DND-41 (cell line): Measurements from ENCODE around the gene CLASP1.

Source experiments
- ATAC-seq: fragments of 200-7000 bp; cut with Tn5 transposase; 3 replicates; pipeline ENCODE4 v1.9.1; 2021; ENCODE audit warnings: low read depth; ENCODE audit not compliant: insufficient read depth
- DNase-seq: peaks from one replicate; pipeline ENCODE4 v3.0.0-alpha.2; 2020
- H2AFZ ChIP-seq: 2 replicates; pipeline ENCODE4 v1.6.0; 2012; ENCODE audit warnings: low read depth, low read length
- H3K27ac ChIP-seq: 2 replicates; pipeline ENCODE4 v1.5.1; 2012; ENCODE audit warnings: low read length, inconsistent platforms
- H3K27me3 ChIP-seq: fragments of 200-600 bp; sonication (generic); 2 replicates; pipeline ENCODE4 v1.6.0; 2012; ENCODE audit warnings: low read length, mild to moderate bottlenecking, inconsistent platforms; ENCODE audit not compliant: insufficient read depth, poor library complexity
- H3K36me3 ChIP-seq: 2 replicates; pipeline ENCODE4 v1.5.1; 2012; ENCODE audit warnings: low read length, inconsistent platforms; ENCODE audit not compliant: insufficient read depth
- H3K4me1 ChIP-seq: 2 replicates; pipeline ENCODE4 v1.5.1; 2012; ENCODE audit warnings: mild to moderate bottlenecking, low read length; ENCODE audit not compliant: insufficient read depth
- H3K4me2 ChIP-seq: 2 replicates; pipeline ENCODE4 v1.6.0; 2012; ENCODE audit warnings: mild to moderate bottlenecking, moderate library complexity, low read length, inconsistent platforms; ENCODE audit not compliant: insufficient read depth
- H3K4me3 ChIP-seq, 2 experiments: fragments of 200-600 bp in 1 of 2; shearing (Covaris generic) in 1 of 2; 2 replicates each; pipeline ENCODE4 v1.5.1; 2012 to 2016; ENCODE audit warnings: inconsistent platforms in 2 of 2, low read length in 2 of 2, mild to moderate bottlenecking in 2 of 2, low read depth in 1 of 2, moderate library complexity in 1 of 2
- H3K79me2 ChIP-seq: 2 replicates; pipeline ENCODE4 v1.6.0; 2012; ENCODE audit warnings: low read length, inconsistent platforms; ENCODE audit not compliant: insufficient read depth
- H3K9ac ChIP-seq: 2 replicates; pipeline ENCODE4 v1.6.0; 2012; ENCODE audit warnings: low read depth, mild to moderate bottlenecking, inconsistent platforms, low read length, moderate library complexity
- H3K9me3 ChIP-seq: 2 replicates; pipeline ENCODE4 v1.5.1; 2012; ENCODE audit warnings: low read length, moderate library complexity, mild to moderate bottlenecking, inconsistent platforms; ENCODE audit not compliant: insufficient read depth, severe bottlenecking
- H4K20me1 ChIP-seq: 2 replicates; pipeline ENCODE4 v1.6.0; 2012; ENCODE audit warnings: low read length; ENCODE audit not compliant: insufficient read depth
- CTCF ChIP-seq: IDR thresholded peaks from 2 replicates; pipeline ENCODE4 v1.5.1; 2012; ENCODE audit warnings: borderline replicate concordance, low read length, moderate library complexity, mild to moderate bottlenecking; ENCODE audit not compliant: poor library complexity, severe bottlenecking; ENCODE audit errors: extremely low read depth
- EZH2 ChIP-seq: IDR thresholded peaks from 3 replicates; pipeline ENCODE4 v1.6.1; 2012; ENCODE audit warnings: borderline replicate concordance, low read depth, mild to moderate bottlenecking, moderate library complexity, low read length, inconsistent platforms; ENCODE audit not compliant: severe bottlenecking

The CLASP1 gene

DNA sequence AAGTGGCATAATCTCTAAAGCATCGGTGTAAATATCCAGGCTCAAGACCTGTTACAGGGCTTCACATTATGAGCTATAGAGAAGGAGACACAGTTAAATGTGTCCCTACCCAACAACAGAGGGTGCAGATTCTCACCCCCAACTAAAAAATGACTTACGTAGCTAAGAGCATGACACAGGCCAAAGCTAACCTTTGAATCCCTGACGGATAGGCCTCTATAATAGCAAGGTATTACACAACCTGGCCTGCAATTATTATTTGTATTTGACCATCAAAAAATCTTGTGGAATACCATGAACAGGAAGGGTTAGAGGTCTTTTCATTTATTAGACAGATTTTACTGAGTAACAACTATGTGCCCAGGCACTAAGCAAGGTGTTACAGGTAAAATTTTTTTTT lies 73.5 kb downstream of the CLASP1 start:
- TF ChIP-seq EZH2 = no peak
- TF ChIP-seq CTCF = no peak
- Histone ChIP-seq H3K4me3 (no peak overlapping the region), H4K20me1 (peaks cover 35% of the 10 kb centered on the region; the same call in 1 of the 2 replicates)

DNA sequence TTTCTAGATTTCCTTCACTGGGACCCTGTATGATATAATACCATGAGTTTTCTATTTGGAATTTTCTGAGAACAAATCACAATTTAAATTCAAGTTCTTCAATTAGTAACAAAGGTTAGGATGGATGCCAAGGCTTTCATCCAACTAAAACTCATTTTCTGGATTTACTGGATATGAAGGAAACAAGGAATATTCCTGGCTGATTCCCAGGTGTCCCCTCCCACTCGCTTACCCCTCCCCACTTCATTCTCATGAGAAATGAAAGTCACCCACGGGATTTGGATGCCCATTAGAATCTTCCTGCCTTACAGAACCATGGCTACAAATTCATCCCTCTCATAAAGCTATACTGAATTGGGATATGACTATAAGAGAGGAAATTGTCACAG lies 78.6 kb downstream of the CLASP1 start:
- peaks cover 30% of the 10 kb centered on the region; the same call in 1 of the 2 replicates for H4K20me1 ChIP-seq
- no peak overlapping the region for H3K27ac ChIP-seq
- DNase-seq (no peak), ATAC-seq (no peak)
- H3K4me3 ChIP-seq = no peak overlapping the region
- H3K27me3 ChIP-seq = no peaks in the 10 kb centered on the region
- no peak overlapping the region for H3K9ac ChIP-seq
- H3K4me2 ChIP-seq = no peak overlapping the region
- H3K4me1 ChIP-seq = no peaks in the 10 kb centered on the region
- H2AFZ ChIP-seq = no peak overlapping the region
- peaks cover 4% of the 10 kb centered on the region; the same call in 1 of the 2 replicates for H3K36me3 ChIP-seq
- H3K79me2 ChIP-seq = peaks cover 80% of the 10 kb centered on the region
- TF ChIP-seq CTCF = no peak
- TF ChIP-seq EZH2 = no peak
- no peaks in the 10 kb centered on the region for H3K9me3 ChIP-seq

More for the DNA sequence above, 73.5 kb downstream of the CLASP1 start:
- Histone ChIP-seq H3K27ac (no peak overlapping the region), H3K4me1 (no peaks in the 10 kb centered on the region), H3K9me3 (no peaks in the 10 kb centered on the region), H3K79me2 (peaks cover 76% of the 10 kb centered on the region), H2AFZ (no peak overlapping the region), H3K27me3 (no peaks in the 10 kb centered on the region), H3K36me3 (peaks cover 4% of the 10 kb centered on the region; the same call in 1 of the 2 replicates), H3K4me2 (no peak overlapping the region), H3K9ac (no peak overlapping the region)
- DNase-seq = no peak
- ATAC-seq = no peak

DNA sequence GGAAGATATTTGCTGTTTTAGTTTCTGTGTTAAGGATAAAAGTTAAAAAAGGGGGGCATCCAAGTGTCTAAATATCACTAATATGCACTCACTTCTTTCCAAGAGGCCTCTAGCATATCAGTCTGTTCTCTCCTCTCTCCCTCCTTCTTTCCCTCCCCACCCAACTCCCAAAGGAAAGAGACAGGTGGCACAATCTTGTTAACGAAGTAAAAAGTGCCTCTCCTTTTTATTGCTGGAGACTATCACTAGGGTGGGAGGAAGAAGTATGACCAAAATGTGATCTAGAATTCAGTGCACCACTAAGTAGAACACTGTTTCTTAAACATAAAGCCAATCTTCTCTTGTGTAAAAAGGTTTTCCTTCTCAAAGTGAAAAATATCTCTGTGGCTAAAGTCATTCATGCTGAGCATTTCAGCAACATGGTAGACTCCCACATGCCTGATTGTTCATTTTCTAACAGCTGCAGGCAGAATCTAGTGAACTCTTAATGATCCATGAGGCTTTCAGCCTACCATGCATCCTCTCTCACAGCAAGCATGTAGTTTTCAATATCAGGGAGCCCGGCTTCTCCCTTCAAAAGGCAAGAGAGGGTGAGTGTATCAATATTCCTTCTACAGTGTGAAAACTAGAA lies 79.1 kb downstream of the CLASP1 start:
- no peaks in the 10 kb centered on the region for H3K27me3 ChIP-seq
- TF ChIP-seq CTCF (no peak), EZH2 (no peak)

More for the DNA sequence above, 79.1 kb downstream of the CLASP1 start:
- ATAC-seq (no peak), DNase-seq (no peak)
- Histone ChIP-seq H3K36me3 (peaks cover 4% of the 10 kb centered on the region; the same call in 1 of the 2 replicates), H3K4me3 (no peak overlapping the region), H2AFZ (no peak overlapping the region), H4K20me1 (peaks cover 31% of the 10 kb centered on the region), H3K27ac (no peak overlapping the region), H3K9me3 (no peaks in the 10 kb centered on the region), H3K9ac (no peak overlapping the region), H3K4me1 (no peaks in the 10 kb centered on the region), H3K79me2 (peaks cover 80% of the 10 kb centered on the region), H3K4me2 (no peak overlapping the region)
